CD4-positive, alpha-beta T cell treated with Interleukin-4 for 1 hour (primary cell): ENCODE measurements around the gene IL21R.

Experiments used
- DNase-seq, 2 donors: peaks; one replicate each; pipeline ENCODE4 v3.0.0-alpha.2; 2020 to 2022

Gene IL21R

GRCh38 chr16:27465483-27465879 is 63.5 kb downstream of the IL21R start:
- DNase-seq, result no peak

DNA sequence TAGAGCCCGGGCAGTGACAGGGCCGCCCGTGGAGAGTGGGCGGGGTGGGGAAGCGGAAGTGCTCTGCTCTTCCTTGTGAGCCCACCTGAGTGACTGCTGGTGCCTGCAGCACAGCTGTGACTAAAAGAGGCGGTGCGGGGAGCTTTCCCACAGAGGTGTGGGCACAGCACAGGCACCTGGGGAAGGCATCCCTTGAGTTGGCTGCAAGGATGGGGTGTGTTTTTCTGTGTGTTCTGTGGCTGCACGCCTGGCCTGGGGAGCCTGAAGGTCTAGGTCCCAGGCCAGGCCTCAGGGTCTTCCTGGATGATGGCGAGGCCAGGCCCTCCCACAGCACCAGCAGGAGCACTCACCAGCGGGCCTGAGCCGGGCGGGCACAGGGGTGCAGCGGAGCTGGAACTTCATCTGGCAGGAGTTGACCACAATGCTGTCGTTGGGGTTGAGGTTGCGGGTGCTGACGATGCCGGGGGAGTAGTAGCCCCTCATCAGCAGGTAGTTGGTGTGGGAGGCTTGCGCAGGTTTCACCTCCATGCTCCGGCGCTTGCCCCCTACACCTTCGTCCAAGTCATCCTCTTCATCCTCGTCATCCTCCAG is 67.1 kb downstream of the IL21R start:
- DNase-seq, result no peak

GRCh38 chr16:27470567-27471431 is 68.8 kb downstream of the IL21R start:
- DNase-seq, result no peak

GRCh38 chr16:27471661-27472060 is 69.7 kb downstream of the IL21R start:
- DNase-seq, result no peak

DNA sequence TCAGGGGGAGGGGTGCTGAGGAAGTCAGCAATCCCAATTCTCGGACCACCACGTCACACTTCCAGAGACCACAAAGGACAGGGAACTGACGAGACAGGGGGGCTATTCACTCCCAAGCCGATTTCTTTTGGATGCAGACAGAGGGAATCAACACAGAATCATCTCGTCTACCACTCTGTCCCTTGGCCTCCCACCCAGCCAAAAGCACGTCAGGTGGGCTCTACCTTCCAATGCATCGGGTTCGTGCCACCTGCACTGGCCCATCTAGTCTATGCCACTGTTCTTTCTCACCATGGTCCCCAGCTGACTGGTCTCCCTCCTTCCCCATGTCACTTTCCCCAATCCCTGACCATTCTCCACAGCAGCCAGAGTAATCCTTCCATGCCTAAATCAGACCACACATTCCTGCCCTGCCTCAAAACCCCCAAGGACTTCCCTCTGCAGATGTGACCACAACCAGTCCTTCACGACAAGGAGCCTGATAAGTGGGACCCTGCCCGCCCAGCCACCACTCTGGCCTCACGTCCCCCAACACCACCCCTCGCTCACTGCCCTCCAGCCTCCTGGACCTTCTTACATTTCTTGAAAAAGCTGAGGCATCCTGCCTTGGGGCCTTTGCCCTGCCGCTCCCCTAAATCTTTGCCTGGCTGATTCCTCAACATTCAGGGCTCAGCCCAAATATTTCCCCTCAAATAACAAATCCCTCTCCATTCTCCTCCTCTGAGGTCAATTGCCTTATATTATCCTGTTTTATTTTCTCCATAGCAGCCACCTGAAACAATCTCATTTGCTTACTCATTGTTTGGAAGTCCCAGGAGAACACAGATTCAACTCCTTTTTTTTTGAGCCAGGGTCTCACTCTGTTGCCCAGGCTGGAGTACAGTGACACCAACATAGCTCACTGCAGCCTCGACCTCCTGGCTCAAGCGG is 70.4 kb downstream of the IL21R start:
- DNase-seq, result no peak

- DNase-seq, result no peak
These were observed 71.3 kb downstream of the IL21R start for GRCh38 chr16:27473101-27473900.

DNA sequence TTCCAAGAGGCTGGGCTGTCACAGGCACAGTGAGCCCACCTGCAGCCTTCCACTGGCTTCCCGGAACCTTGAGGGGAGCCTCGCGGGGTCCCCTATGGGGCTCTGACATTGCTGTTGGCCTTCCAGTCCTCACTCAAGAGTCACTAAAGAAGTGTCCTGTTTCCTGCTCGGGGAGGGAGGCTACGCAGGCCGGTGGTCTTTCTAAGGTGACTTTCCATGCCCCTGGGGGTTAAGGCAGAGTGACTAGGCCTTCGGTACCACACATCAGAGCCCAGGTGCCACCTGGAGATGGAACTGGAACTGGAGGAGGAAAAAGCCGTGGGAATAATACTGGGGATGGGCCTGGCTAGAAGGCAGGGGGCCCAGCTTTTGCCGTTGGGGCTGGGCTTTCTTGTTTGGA is 72.1 kb downstream of the IL21R start:
- DNase-seq, result no peak

- no peak for DNase-seq
These were observed 72.9 kb downstream of the IL21R start for GRCh38 chr16:27474921-27475320.

GRCh38 chr16:27475561-27475960 is 73.6 kb downstream of the IL21R start:
- DNase-seq, result no peak

DNA sequence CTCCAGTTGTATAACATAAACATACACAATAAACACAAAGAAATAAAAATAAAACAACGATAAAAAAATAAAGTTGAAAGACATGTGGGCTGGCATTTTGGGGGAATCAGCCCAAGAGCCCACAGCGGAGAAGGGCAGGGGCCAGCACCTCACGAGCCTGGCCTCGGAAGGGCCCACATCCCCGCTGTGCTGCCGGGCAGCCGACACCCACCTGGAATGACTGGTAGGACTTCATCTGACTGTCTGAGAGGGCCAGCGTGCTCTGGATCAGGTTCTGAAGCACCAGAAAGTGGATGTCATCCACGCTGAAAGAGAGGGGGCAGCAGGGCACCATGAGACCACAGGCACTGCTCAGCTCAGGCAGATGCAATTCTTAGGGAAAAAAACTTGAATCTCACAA is 74.3 kb downstream of the IL21R start:
- no peak for DNase-seq

DNA sequence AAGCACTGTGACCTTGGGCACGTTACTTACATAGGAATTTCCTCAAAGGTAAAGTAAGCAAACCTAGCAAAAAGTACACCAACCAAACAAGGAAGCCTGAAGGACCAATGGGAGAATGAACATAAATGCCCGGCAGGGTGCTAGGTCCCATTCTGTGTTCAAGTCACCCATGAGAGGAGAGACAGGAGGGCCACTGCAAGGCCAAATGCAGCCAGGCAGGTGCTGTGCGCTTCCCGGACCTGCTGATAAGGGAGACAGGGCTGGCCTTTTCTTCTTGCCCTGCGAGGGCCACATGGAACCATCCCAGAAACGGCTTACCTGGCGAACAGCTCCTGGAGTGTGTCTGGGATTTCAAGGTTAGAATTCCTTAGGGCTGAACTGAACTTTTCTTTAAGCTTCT is 78.8 kb downstream of the IL21R start:
- no peak for DNase-seq

GRCh38 chr16:27481282-27481934 is 79.4 kb downstream of the IL21R start:
- no peak for DNase-seq

DNA sequence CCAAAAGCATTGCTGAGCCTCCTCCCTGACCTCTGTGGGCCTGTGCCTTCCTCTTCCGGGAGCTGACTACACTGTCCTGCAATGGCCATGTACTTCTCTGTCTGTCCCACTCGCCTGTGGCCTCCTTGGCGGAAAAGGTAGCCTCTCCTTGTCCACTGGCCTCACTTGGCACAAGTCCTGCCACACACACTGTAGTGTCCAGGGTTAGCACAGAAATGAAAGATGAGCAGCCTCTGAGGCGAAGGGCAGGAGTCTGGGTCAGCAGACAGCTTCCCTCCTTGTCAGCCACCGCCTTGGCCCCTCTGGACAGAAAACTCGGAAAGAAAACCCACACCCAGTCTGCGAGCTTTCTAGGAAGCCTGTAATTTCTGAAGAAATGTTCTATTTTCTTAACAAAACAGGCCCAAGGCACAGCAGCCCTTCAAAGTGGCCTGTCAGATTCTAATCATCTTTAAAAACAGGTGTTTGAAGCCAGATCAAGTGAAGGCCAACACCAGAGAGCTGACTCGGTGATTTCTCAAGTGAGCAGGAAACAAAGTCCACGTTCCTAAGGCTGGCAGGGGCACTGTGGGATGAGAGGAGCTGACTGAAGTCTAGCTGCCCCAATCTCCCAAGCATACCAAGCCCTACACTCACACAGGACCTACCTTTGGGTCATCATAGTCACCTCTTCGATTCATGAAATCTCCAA is 80.6 kb downstream of the IL21R start:
- no peak for DNase-seq

- no peak for DNase-seq
These were observed 81.1 kb downstream of the IL21R start for GRCh38 chr16:27483088-27483437.

- no peak for DNase-seq
These were observed 81.7 kb downstream of the IL21R start for GRCh38 chr16:27483624-27484023.

DNA sequence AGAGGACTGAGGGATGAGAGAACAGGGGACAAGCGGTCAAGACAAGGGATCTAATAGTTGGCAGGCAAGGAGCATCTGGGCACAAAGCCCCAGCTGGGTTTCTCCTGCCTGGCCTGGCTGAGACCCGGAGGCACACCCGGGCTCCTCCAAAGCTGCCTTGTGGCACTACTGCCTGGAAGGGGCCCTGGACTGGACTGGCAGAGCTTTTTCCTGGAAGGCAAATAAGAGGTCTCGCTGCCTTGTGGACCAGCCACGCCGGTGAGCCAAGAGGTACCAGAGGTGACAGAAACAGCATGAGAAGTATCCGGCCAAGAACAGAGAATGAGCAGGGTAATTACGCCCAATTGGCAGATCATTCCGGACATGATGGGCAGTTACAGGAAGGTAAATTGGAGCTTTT is 83.2 kb downstream of the IL21R start:
- no peak for DNase-seq

DNA sequence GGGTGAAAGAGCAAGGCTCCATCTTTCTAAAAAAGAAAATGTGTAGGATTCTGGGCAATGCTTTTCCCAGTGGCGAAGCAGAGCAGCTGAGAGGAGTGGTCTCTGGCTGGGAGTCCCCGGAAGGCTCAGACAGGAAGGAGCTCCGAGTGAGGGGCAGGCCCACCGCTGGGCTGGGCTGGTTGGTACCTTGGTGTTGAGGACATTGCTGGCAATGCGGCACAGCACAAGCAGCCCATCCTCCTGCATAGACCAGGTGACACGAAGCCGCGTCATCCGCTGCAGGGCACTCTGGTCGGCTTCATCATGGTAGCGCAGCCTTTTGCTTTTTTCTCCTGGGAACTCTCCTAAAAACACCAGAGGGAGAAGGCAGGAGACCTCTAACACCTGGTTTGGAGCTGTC is 83.8 kb downstream of the IL21R start:
- DNase-seq, result no peak

- no peak for DNase-seq
These were observed 84.4 kb downstream of the IL21R start for GRCh38 chr16:27486344-27486743.

DNA sequence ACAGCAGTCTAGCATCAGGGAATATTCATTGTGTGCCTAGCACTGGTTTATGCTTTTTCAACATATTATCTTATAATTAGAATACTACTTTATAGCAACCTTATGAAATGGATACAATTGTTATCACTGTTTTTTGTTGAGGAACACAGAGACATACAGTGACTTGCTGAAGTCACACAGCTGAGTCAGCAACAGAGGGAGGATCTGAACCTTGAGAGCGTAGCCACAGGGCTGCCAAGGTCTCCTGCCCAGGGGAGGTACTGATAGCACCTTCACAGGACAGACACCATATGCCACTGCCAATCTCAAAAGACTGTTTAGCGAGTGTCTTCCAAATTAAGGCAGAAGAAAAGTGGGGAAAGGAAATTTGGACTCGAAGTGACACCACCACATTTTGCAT is 84.8 kb downstream of the IL21R start:
- no peak for DNase-seq

DNA sequence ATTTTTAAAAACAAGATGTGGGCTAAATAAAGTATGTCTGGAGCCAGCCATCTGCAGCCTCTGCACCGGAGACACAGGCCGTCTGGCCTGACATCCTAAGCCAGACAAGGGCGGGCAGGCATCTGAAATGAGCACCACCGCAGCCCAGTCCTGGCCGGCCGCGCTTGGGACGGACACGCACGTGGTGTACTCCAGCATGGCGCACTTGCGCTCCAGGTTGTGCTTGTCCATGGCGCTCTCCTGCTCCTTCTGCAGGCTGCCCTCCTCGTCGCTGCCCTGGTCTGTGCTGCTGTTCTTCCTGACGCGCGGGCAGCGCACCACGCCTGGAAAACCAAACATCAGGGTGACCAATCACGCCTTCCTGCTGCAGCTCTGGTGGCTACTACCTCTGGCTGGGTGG is 87.4 kb downstream of the IL21R start:
- no peak for DNase-seq

DNA sequence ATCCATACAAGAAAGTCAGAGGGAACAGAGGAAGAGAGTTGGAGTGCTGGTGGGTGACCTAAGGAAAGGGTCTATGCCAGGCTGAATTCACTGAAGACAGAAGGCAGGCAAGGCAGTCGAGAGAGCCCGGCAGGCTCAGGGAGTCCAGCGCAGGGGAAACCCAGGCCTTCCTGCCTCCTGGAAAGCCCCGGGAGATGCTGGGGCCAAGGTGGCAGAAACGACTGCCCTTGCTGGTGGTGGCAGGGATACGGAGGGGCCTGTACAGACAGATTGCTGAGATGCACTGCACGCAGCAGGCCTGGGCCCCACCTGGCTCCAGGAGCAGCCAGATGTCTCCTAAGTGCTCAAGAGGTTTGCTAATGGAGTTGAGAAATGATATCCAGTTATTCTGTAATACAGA is 87.9 kb downstream of the IL21R start:
- no peak for DNase-seq
